Peyer's patch (tissue), 4 donors: ENCODE results near the gene LENEP.
"Not testable (repeated sequence)": the region's sequence is repeated elsewhere in the genome, so short reads cannot be mapped to it uniquely, and the experiment has no call there.

ENCODE experiments used
- CTCF ChIP-seq, 6 experiments: fragments of 450-650 bp in 4 of 6; fragments of 200-600 bp in 2 of 6; sonication (generic) in 1 of 6; IDR thresholded peaks; one replicate each; pipeline ENCODE4 v1.5.1; 2017 to 2019; ENCODE audit warnings: antibody characterized with exemption in 6 of 6, mild to moderate bottlenecking in 3 of 6, moderate library complexity in 1 of 6
- POLR2A ChIP-seq, 2 donors: fragments of 450-650 bp; IDR thresholded peaks; one replicate each; pipeline ENCODE4 v1.5.1; 2017; ENCODE audit warnings: antibody characterized with exemption in 2 of 2, mild to moderate bottlenecking in 2 of 2, moderate library complexity in 2 of 2

GRCh38 chr1:154977762-154978161 lies 15.6 kb upstream of the LENEP start:
- not testable (repeated sequence) for TF ChIP-seq CTCF, POLR2A (IDR thresholded peaks at IDR 0.05)
